ENCODE measurements around the gene MYH9. TPM values are rescaled to one million over a fixed set of nuclear protein-coding genes. Genes with fewer than 3 reads are reported as not detected.
A peak's percentile ranks its signal among the peaks of the same experiment; 100 is the strongest.
"Not testable (repeated sequence)": the region's sequence is repeated elsewhere in the genome, so short reads cannot be mapped to it uniquely, and the experiment has no call there.

The MYH9 gene
- total RNA-seq, 1 experiment from 2014 or later, result 323 TPM

DNA sequence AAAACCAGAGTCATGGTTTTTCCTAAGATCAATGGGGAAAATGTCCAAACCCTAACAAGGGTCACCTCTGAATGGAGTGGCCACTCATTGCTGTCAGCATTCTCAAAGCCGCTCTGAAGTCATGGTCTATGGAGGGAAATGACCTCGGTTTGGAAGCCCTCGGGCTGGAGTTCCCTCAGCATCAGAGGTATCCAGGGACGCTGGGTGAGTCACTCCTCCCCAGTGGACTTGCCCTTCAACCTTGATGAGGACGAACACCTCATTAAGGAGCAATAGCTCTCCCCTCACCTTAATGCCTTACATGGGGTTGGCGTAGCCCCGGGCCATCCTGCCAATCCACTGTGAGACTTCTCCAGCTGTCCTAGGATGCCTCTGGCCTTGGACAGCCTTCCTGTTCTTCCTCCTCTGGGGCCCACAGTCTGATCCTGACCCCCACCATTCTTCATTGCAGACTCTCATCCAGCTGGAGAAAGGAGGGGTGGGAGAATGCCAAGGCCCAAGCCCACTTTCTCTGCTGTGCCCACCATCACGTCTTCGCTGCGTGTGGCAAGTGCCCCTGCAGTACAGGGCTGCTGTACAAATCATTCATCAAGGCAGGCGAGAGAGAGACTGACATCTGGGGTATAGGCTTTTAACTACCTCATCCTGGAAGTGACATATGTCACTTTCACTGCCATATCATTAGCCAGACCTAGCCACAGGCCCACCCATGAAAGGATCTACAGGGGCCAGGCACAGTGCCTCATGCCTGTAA is 25.4 kb upstream of the MYH9 start:
- BruUV-seq (replicated peaks), result no TSS peak
- intact Hi-C loops (cut with micrococcal nuclease; ENCODE audit: unreplicated experiment), result no loop called here
- Histone ChIP-seq H3K36me3 (ENCODE audit: insufficient read depth, low read length, poor library complexity, severe bottlenecking) (no peaks in the 10 kb centered on the region), H3K4me3 (ENCODE audit: low read depth, low read length, poor library complexity, severe bottlenecking) (no peak overlapping the region), H3K27ac (ENCODE audit: low read depth, low read length, poor library complexity, severe bottlenecking) (no peak overlapping the region), H3K27me3 (replicated peaks; ENCODE audit: insufficient read depth, low read depth, low read length, poor library complexity) (no peaks in the 10 kb centered on the region), H3K4me1 (ENCODE audit: insufficient read depth, low read length, poor library complexity, severe bottlenecking) (peaks cover 3% of the 10 kb centered on the region), H3K9me3 (ENCODE audit: low read depth, low read length, poor library complexity, severe bottlenecking) (no peaks in the 10 kb centered on the region)
- ChIA-PET POLR2A (ENCODE audit: low non-redundant PET) (no interaction called here), CTCF (no interaction called here)
- TF ChIP-seq, protein P1, sequence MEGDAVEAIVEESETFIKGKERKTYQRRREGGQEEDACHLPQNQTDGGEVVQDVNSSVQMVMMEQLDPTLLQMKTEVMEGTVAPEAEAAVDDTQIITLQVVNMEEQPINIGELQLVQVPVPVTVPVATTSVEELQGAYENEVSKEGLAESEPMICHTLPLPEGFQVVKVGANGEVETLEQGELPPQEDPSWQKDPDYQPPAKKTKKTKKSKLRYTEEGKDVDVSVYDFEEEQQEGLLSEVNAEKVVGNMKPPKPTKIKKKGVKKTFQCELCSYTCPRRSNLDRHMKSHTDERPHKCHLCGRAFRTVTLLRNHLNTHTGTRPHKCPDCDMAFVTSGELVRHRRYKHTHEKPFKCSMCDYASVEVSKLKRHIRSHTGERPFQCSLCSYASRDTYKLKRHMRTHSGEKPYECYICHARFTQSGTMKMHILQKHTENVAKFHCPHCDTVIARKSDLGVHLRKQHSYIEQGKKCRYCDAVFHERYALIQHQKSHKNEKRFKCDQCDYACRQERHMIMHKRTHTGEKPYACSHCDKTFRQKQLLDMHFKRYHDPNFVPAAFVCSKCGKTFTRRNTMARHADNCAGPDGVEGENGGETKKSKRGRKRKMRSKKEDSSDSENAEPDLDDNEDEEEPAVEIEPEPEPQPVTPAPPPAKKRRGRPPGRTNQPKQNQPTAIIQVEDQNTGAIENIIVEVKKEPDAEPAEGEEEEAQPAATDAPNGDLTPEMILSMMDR (conservative IDR thresholded peaks at IDR 0.05; ENCODE audit: low read depth, low read length), result no peak
- TF ChIP-seq EZH2 (IDR thresholded peaks at IDR 0.05; ENCODE audit: borderline replicate concordance, low read depth, low read length, poor library complexity, severe bottlenecking), result no peak
- no peak for DNase-seq (ENCODE audit: low spot score)

DNA sequence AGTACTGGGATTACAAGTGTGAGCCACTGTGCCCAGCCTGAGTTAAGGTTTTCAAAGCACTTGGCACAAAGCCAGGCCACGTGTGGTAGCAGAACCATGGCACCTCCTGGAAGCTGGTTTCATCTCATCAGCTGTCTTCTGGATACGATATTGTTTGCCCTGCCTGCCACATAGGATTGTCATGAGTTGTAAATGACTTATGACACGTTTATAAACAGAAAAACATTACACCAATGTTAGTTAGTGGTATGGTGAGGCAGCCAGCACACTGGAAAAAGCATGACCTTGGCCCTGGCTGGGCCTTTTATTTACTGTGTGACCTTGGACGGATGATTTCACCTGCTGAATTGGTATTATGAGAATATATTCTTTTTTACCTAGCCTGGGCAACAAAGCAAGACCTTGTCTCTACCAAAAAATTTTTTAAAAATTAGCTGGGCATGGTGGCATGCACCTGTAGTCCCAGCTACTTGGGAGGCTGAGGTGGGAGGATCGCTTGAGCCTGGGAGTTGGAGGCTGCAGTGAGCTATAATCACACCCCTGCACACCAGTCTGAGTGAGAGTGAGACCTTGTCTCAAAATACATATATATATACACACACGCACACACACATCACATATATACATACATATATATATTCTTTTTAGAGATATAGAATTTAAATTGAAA is 24.0 kb upstream of the MYH9 start:
- TF ChIP-seq, protein P1 (conservative IDR thresholded peaks at IDR 0.05; ENCODE audit: low read depth, low read length), result no peak
- TF ChIP-seq EZH2 (IDR thresholded peaks at IDR 0.05; ENCODE audit: borderline replicate concordance, low read depth, low read length, poor library complexity, severe bottlenecking), result no peak
- Histone ChIP-seq H3K27ac (ENCODE audit: low read depth, low read length, poor library complexity, severe bottlenecking) (no peak overlapping the region), H3K4me1 (ENCODE audit: insufficient read depth, low read length, poor library complexity, severe bottlenecking) (peaks cover 3% of the 10 kb centered on the region), H3K36me3 (ENCODE audit: insufficient read depth, low read length, poor library complexity, severe bottlenecking) (no peaks in the 10 kb centered on the region), H3K9me3 (ENCODE audit: low read depth, low read length, poor library complexity, severe bottlenecking) (no peaks in the 10 kb centered on the region), H3K4me3 (ENCODE audit: low read depth, low read length, poor library complexity, severe bottlenecking) (no peak overlapping the region), H3K27me3 (replicated peaks; ENCODE audit: insufficient read depth, low read depth, low read length, poor library complexity) (no peaks in the 10 kb centered on the region)
- intact Hi-C loops (cut with micrococcal nuclease; ENCODE audit: unreplicated experiment), result no loop called here
- POLR2A ChIA-PET (ENCODE audit: low non-redundant PET), result no interaction called here
- CTCF ChIA-PET, result no interaction called here
- BruUV-seq (replicated peaks), result no TSS peak
- DNase-seq (ENCODE audit: low spot score), result no peak

DNA sequence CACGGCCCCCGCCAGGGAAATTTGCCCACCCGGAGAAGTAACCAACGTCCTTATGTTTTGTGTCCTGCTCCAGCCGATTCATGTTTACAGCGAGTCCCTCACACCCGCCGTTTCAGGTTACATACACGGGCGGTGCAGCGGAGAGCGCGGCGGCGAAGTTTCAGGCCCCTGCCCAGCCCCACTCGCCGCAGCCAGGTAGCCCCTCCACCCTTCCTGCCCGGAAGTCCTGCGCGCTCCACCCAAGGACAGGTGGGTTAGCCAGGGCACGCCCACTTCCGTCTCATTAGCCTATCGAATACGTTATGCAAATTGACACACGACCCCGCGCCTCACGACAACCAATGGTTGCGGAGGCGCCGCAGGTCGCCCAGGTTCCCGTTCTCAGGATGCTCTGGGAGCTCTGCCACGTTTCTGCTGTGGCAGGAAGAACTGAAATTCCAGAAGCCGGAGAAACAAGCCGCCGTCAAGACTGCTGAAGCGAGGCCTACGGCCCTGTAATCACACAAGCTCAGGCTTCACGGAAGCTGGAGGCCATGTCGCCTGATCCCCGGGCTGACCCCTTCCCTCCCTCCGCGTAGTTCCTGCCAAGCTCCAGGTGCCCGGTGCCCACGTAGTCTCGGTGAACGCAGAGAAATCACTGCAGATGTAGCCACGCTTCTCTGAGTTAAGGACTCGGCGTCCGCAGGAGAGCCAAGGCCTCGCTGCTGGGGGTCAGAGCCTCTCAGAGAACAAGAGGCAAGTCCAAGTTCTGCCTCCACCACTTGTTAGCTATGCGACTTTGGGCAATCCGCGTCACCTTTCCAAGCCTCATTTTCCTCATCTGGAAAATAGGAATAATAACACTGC is 22.4 kb upstream of the MYH9 start:
- TF ChIP-seq EZH2 (IDR thresholded peaks at IDR 0.05; ENCODE audit: borderline replicate concordance, low read depth, low read length, poor library complexity, severe bottlenecking), result no peak
- TF ChIP-seq, protein P1 (conservative IDR thresholded peaks at IDR 0.05; ENCODE audit: low read depth, low read length), result no peak
- intact Hi-C loops (cut with micrococcal nuclease; ENCODE audit: unreplicated experiment), result no loop called here
- Histone ChIP-seq H3K4me3 (ENCODE audit: low read depth, low read length, poor library complexity, severe bottlenecking) (peak overlapping the region; percentile 38), H3K36me3 (ENCODE audit: insufficient read depth, low read length, poor library complexity, severe bottlenecking) (no peaks in the 10 kb centered on the region), H3K9me3 (ENCODE audit: low read depth, low read length, poor library complexity, severe bottlenecking) (no peaks in the 10 kb centered on the region), H3K4me1 (ENCODE audit: insufficient read depth, low read length, poor library complexity, severe bottlenecking) (peaks cover 3% of the 10 kb centered on the region), H3K27ac (ENCODE audit: low read depth, low read length, poor library complexity, severe bottlenecking) (peak overlapping the region; percentile 24), H3K27me3 (replicated peaks; ENCODE audit: insufficient read depth, low read depth, low read length, poor library complexity) (no peaks in the 10 kb centered on the region)
- CTCF ChIA-PET, result no interaction called here
- DNase-seq (ENCODE audit: low spot score), result peak; percentile 90
- POLR2A ChIA-PET (ENCODE audit: low non-redundant PET), result no interaction called here
- no TSS peak for BruUV-seq (replicated peaks)

DNA sequence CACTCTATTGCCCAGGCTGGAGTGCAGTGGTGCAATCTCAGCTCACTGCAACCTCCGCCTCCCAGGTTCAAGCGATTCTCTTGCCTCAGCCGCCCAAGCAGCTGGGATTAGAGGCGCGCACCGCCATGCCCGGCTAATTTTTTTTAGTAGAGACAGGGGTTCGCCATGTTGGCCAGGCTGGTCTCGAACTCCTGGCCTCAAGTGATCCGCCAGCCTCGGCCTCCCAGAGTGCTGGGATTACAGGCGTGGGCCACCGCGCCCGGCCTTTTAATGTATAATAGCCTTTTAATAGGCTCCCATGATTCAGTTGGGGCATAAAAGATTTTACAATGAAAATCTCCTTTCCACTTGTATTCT is 21.8 kb upstream of the MYH9 start:
- CTCF ChIA-PET; DNase-seq (ENCODE audit: low spot score); H3K4me1 ChIP-seq (ENCODE audit: insufficient read depth, low read length, poor library complexity, severe bottlenecking); BruUV-seq (replicated peaks); H3K9me3 ChIP-seq (ENCODE audit: low read depth, low read length, poor library complexity, severe bottlenecking); H3K27me3 ChIP-seq (replicated peaks; ENCODE audit: insufficient read depth, low read depth, low read length, poor library complexity); POLR2A ChIA-PET (ENCODE audit: low non-redundant PET); intact Hi-C loops (cut with micrococcal nuclease; ENCODE audit: unreplicated experiment); H3K36me3 ChIP-seq (ENCODE audit: insufficient read depth, low read length, poor library complexity, severe bottlenecking); H3K27ac ChIP-seq (ENCODE audit: low read depth, low read length, poor library complexity, severe bottlenecking): not testable (repeated sequence)
- peak overlapping the region; percentile 38 for H3K4me3 ChIP-seq (ENCODE audit: low read depth, low read length, poor library complexity, severe bottlenecking)

Measured in A673 (cell line).